ENCODE data around the gene C1GALT1. TPM values are rescaled to one million over a fixed set of nuclear protein-coding genes. Genes with fewer than 3 reads are reported as not detected.
"Not testable (repeated sequence)": the region's sequence is repeated elsewhere in the genome, so short reads cannot be mapped to it uniquely, and the experiment has no call there.

C1GALT1 gene
- total and polyA plus RNA-seq, 2 experiments from 2014 or later = 58.2 to 203 TPM

- no peak for ATAC-seq
- Histone ChIP-seq H3K36me3 (ENCODE audit: insufficient read depth) (peaks cover 7% of the 10 kb centered on the region), H3K79me2 (replicated peaks; ENCODE audit: insufficient read depth) (peaks cover 55% of the 10 kb centered on the region), H3K4me3 (no peak overlapping the region), H3F3A (replicated peaks; ENCODE audit: low read depth) (no peaks in the 10 kb centered on the region), H3K4me2 (no peak overlapping the region), H3K27ac (ENCODE audit: low read depth) (no peak overlapping the region), H3K27me3 (ENCODE audit: insufficient read depth) (no peaks in the 10 kb centered on the region), H3K9me2 (ENCODE audit: insufficient read depth) (no peaks in the 10 kb centered on the region), H2AFZ (no peak overlapping the region), H3K4me1 (ENCODE audit: insufficient read depth) (peaks cover 14% of the 10 kb centered on the region), H4K20me1 (replicated peaks; ENCODE audit: insufficient read depth) (no peaks in the 10 kb centered on the region)
- TF ChIP-seq POLR2AphosphoS5 (IDR thresholded peaks at IDR 0.05; ENCODE audit: low read depth) = no peak
- TF ChIP-seq ZNF331 (CRISPR knock-in tag; IDR thresholded peaks at IDR 0.05; ENCODE audit: low read depth) = no peak
- TF ChIP-seq EZH2phosphoT487 (IDR thresholded peaks at IDR 0.05; ENCODE audit: unreplicated experiment) = no peak
- no peak for TF ChIP-seq EZH2 (IDR thresholded peaks at IDR 0.05; ENCODE audit: low read depth, unreplicated experiment)
- TF ChIP-seq ETS1 (IDR thresholded peaks at IDR 0.05) = no peak
- no peak for TF ChIP-seq JUNB (IDR thresholded peaks at IDR 0.05; ENCODE audit: unreplicated experiment)
- no peak for TF ChIP-seq STAT1 (IDR thresholded peaks at IDR 0.05; ENCODE audit: unreplicated experiment)
- no peak for TF ChIP-seq CREB1 (CRISPR knock-in tag; IDR thresholded peaks at IDR 0.05; ENCODE audit: low read depth)
- TF ChIP-seq ZNF114 (CRISPR knock-in tag; IDR thresholded peaks at IDR 0.05) = no peak
- no peak for TF ChIP-seq ZNF462 (CRISPR knock-in tag; IDR thresholded peaks at IDR 0.05)
- no peak for TF ChIP-seq NANOG (IDR thresholded peaks at IDR 0.05; ENCODE audit: borderline replicate concordance)
- no peaks in the 10 kb centered on the region for H3K27me3 Mint-ChIP-seq (ENCODE audit: insufficient read depth, low read depth, poor library complexity)
- no peak for DNase-seq (ENCODE audit: low spot score)
- H3K9me3 Mint-ChIP-seq = no peaks in the 10 kb centered on the region
- H3K27ac Mint-ChIP-seq = no peak overlapping the region
- H3K4me3 Mint-ChIP-seq = no peak overlapping the region
- peaks cover 43% of the 10 kb centered on the region for H3K36me3 Mint-ChIP-seq (ENCODE audit: low read depth)
- H3K4me1 Mint-ChIP-seq = peaks cover 31% of the 10 kb centered on the region
Observed at GRCh38 chr7:7242899-7243298, 60.6 kb downstream of the C1GALT1 start.

- H3F3A ChIP-seq (replicated peaks; ENCODE audit: low read depth); H3K4me1 ChIP-seq (ENCODE audit: insufficient read depth); H4K20me1 ChIP-seq (replicated peaks; ENCODE audit: insufficient read depth); ATAC-seq; H3K27me3 Mint-ChIP-seq (ENCODE audit: insufficient read depth, low read depth, poor library complexity); H3K27ac ChIP-seq (ENCODE audit: low read depth); H3K4me3 Mint-ChIP-seq; H3K36me3 ChIP-seq (ENCODE audit: insufficient read depth); H2AFZ ChIP-seq; H3K9me3 Mint-ChIP-seq; H3K4me3 ChIP-seq; H3K9me2 ChIP-seq (ENCODE audit: insufficient read depth); H3K27me3 ChIP-seq (ENCODE audit: insufficient read depth); H3K27ac Mint-ChIP-seq; H3K4me2 ChIP-seq; DNase-seq (ENCODE audit: low spot score): not testable (repeated sequence)
- peaks cover 17% of the 10 kb centered on the region for H3K4me1 Mint-ChIP-seq
- H3K79me2 ChIP-seq (replicated peaks; ENCODE audit: insufficient read depth) = peaks cover 32% of the 10 kb centered on the region
- peaks cover 24% of the 10 kb centered on the region; the same call in 2 of the 3 replicates for H3K36me3 Mint-ChIP-seq (ENCODE audit: low read depth)
Observed at GRCh38 chr7:7245233-7245632, 62.9 kb downstream of the C1GALT1 start.
